8988T (cell line): Measurements from ENCODE around the gene SIPA1L3.
"Not testable (repeated sequence)": the region's sequence is repeated elsewhere in the genome, so short reads cannot be mapped to it uniquely, and the experiment has no call there.

Experiments used
- DNase-seq: peaks from one replicate; pipeline ENCODE4 v3.0.0; 2011

SIPA1L3 gene

DNA sequence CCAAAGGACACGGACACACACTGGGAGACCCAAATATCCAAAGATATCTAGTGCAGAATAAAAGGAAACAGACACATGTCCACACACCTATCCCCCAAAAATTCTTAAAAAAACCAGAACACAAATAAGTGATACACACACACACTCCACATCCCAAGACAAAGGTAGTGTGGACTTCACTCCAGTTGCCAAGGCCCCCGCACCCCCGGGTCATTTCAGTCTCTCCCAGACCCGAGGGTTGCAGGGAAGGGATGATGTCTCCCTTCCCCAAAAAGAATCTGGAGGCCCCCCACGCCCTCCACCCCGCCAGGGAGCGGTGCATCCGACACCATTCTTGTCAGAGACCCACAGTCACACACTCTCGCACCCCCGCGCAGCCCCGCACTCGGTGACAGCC, 316.6 kb downstream of the SIPA1L3 start:
- DNase-seq = no peak

DNA sequence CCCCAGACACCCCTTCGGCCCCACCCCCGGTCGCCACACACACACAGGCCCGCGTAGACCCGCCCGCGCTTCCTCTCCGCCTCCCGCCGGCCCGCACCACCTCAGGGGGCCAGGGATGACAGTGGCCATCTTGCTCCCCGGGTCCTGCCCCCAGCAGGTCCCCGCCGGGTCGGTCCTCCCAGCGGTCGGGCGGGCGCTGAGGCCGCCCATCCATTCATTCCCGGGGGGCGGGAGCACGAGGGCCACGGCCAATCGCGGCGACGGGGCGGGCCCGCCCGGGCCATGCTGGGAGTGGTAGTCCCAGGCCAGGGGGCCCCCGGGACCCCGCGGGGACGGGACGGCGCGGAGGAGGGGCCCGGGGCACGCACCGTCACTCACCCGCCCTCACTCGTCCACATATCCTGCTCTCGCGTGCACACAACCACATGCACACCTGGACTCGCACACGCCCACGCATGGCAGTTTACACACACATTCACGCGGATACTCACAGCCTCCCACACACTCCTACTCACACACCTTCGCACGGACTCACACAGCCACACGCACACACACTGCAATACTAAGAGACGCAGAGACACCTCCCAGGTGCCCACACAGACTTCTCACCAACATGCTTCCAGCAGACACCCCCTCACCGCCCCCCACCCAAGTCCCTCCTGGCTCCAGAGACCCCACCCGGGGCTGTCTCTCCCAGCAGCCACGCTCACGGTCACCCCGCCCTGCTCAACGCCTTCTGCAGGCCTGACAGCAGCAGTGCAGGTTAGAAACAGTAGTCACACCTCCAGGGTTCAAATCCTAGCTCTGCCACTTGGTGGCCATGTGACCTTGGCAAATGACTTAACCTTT, 317.2 kb downstream of the SIPA1L3 start, which contains the start of gene DPF1:
DPF1 (minus strand) TSS at position 209 of the 849 bp plus-strand sequence; CDS start at position 129, 80 bp downstream.
- peak; percentile 100 for DNase-seq

DNA sequence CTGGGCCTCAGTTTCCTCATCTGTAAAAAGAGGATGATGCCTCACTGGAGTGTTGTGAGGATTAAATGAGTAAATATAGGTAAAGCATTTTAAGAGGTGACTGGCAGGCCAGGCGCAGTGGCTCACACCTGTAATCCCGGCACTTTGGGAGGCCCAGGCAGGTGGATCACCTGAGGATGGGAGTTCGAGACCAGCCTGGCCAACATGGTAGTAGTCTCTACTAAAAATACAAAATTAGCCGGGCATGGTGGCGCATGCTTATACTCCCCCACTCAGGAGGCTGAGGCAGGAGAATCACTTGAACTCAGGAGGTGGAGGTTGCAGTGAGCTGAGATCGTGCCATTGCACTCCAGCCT, 317.8 kb downstream of the SIPA1L3 start:
- DNase-seq = not testable (repeated sequence)

DNA sequence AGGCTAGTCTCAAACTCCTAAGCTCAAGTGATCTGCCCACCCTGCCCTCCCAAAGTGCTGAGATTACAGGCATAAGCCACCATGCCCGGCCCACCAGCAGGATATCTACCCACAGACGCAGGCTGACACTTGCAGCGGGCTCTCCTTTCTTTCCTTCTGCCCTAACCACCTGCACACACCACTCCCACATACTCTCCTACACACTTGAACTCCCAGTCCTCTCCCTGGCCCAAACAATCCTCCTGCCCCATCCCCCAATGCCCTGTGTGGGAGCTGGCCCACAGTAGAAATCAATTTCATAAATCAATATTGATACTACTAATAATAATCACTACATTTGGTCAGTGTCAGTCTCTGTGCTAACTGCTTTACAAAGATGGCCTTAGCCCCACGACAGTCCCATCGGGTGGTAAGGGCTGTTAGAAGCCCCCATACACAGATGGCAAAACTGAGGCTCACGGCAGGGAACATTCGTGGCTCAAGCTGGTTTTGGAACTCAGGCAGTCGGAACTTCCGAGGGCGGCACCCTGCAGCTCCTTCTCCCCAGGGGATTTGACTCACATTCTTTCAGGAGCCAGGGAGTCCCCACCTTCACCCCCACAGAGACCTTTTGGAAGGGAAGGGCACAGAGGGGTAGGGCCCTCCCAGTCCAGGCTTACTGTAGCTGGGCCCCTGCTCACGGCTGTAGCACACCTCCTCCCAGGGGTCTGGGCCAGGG, 320.4 kb downstream of the SIPA1L3 start:
- DNase-seq = peak; percentile 46

DNA sequence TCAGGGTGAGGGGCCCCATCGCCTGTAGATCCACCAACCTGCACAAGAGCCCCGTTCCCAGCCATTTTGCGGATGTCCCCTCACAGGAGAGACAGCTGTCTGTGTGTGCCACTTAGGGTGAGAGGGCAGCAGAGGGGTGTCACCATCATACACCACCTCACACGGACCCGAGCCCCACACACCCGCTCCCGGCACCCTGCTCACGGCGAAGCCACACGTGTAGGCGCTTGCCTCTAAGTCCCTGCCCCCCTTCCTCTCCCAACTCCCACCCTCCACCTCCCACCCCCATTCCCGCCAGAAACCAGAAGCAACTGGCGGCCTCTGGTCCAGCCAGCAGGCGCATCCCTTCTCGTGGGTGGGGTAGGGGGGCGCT, 321.0 kb downstream of the SIPA1L3 start:
- peak; percentile 53 for DNase-seq

DNA sequence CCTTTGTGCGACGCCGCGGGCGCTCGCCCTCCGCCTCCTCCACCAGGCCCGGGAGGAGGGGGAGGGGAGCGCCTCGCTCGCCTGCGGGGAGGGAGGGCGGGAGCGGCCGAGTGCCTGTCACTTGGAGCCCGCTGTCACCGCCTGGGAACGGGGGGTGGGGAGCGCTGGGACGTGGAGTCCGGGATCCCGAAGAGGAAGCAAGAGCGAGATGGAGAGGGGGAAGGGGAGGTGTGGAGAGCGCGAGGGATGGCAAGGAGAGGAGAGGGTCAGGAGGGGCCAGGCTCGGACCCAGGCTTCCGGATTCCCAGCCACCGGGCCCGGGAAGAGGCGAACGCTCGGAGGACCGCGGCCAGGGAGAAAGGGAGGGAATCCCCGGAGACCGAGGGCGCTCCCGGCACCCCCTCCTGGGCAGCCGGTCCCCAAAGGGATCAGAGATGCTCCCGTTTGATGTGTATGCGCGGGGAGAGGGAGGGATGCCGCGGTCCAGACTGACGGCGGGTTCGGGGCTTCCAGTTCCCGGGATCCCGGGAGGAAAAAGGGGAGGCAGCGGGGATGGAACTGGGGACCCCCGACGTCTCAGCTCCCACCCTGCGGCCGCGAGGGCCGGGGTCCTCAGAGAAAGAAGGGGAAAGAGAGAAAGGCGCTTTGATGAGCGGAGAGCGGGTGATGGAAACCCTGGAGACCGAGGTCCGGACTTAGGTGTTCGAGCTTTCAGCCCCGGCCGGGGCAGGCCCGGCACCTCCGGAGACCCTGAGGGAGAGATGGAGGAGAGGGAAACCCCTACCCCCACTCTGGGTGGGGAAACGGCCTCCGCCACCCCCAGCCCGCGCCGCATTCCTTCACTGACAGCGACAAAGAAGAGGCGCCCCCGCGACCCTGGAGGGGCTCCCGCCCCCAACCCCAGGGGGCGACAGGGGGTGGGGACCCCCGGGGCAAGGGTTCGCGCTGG, 321.8 kb downstream of the SIPA1L3 start:
- DNase-seq = peak; percentile 91

DNA sequence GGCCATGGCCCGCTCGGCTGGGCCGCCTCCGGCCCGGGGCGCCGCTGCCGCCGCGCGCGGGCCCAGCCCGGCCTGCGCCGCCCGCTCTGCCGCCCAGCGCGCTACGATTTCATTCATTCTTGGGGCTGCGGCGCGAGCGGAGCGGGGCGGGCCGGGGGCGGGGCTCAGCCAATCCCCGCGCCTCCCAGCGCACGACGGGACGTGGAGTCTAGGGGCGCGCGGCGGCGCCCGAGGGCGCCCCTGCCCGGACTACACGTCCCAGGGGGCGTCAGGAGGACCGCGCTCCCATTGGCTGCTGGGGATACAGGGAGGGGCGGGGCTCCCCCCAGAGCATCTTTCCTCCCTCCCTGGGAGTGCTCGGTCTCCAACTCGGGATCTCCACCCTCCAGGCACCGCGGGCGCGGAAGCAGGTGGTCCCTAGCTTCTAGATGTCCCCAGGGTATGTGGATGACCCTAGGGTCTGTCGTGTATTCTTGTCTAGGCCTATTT, 322.6 kb downstream of the SIPA1L3 start:
- peak; percentile 100 for DNase-seq

DNA sequence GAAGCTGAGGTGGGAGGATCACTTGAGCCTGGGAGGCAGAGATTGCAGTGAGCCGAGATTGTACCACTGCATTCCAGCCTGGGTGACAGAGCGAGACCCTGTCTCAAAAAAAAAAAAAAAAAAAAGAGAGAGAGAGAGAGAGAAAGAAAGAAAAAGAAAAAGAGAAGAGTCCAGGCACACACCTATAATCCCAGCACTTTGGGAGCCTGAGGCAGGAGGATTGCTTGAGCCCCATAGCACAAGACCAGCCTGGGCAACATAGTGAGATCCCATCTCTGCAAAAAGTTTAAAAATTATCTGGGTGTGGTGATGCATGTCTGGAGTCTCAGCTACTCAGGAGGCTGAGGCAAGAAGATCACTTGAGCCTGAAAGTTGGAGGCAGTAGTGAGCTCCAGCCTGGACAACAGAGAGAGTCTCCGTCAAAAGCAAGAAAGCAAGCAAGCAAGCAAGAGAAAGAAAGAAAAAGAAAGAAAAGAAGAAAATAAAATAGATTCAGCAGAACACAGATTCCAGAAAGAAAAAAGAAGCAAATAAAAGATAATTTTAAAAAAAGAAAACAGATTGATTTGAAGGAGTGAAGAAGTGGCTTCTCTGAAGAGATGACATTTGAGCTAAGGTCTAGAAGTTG, 323.6 kb downstream of the SIPA1L3 start:
- not testable (repeated sequence) for DNase-seq

DNA sequence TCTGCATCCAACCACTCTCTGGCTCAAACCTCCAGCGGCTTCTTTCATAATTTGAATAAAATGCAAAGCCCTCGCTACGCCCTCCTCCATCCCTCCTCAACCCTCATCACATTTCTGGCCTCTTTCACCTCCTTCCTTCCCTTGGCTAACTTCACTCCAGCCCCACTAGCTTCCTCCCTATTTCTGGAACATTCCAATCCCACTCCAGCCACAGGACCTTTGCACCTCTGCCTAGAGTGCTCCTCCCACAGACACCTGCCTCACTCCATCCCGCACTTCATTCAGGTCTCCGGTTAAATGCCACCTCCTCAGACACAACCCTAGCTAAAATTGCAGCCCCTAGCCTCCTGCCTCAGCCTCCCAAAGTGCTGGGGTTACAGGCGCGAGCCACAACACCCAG, 324.9 kb downstream of the SIPA1L3 start:
- DNase-seq = no peak

DNA sequence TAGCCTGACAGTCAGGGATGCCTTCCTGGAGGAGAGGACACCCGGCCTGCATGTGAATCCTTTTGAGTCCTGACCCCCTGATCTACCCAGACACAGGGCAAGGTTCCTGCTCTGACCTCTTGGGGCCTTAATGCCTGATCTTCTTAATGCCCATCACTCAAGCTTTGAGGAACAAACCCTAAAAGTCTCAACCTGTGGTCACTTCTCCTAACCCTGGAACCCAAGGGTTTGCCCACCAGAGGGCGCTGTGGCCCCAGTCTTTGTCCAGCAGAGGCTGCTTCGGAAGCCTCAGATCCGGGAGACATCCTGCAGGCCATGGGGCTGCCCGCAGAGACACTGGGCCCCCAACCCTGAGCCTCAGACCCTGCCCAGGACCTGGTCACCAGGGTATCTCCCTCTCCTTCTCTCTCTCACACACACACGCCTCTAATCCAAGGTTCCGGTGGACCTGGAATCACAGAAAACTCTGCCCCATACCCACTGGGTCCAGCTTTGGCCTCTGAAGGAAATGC, 326.8 kb downstream of the SIPA1L3 start:
- DNase-seq = peak; percentile 97

DNA sequence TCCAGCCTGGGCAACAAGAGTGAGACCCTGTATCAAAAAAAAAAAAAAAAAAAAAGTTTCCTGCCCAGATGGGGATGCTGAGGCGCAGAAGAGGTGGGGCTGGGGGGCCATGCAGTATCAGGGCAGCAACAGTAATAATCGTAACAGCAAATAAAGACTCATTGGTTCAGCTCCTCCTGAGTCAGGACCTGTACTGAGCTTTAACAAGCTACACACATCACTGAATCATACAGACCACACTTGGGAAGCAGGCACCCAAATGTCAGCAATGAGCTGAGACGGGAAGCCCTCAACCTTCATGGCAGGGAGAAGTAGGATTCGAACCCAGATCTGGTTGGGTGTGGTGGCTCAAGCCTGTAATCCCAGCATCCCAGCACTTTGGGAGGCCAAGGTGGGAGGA, 327.6 kb downstream of the SIPA1L3 start:
- DNase-seq = no peak

DNA sequence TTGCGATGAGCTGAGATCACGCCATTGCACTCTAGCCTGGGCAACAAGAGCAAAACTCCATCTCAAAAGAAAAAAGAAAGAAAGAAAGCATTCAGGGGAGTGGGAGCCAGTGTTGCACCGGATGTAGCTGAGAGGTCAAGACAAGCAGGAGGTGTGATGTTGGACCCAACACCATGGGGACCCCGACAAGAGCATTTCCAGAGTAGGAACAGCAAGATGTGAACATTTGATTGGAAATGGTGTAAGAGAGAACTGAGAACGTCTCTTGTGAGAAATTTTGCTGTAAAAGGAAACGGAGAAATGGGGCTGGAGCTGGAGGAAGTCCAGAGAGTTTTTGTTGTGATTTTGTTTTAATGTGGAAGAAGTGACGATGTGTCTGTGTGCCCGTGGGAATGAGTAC, 332.8 kb downstream of the SIPA1L3 start:
- DNase-seq = no peak

DNA sequence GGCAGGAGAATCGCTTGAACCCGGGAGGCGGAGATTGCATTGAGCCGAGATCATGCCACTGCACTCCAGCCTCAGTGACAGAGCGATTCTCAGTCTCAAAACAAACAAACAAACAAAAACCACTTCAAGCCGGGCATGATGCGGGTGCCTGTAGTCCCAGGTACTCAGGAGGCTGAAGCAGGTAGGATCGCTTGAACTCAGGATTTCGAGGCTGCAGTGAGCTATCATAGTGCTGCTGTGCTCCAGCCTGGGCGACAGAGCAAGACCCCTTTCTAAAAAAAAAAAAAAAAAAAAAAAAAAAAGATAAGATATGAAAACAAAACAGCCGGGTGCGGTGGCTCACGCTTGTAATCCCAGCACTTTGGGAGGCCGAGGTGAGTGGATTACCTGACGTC, 336.3 kb downstream of the SIPA1L3 start:
- DNase-seq = no peak

DNA sequence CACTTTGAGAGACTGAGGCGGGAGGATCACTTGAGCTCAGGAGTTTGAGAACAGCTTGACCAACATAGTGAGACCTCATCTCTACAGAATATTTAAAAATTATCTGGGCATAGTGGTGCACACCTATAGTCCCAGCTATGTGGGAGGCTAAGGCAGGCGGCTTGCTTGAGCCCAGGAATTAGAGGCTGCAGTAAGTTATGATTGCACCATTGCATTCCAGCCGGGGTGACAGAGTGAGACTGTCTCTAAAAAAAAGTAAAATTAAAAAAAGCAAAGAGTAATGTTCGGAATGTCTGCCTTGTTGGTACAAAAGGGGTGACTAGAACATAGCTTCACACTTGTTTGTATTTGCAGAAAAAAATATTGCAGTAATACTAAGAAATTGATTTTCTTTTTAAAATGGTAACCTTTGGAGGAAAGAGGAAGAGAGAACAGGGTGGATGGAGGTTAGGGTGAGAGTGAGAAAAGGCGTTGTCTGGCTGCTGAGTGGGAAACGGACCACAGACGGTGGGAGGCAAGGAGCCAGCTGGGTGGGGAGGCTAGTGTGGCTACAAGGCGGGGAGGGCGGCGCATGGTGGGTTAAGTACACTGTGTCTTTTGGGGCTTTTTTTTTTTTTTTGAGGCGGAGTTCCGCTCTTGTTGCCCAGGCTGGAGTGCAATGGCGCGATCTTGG, 339.0 kb downstream of the SIPA1L3 start:
- DNase-seq = no peak

DNA sequence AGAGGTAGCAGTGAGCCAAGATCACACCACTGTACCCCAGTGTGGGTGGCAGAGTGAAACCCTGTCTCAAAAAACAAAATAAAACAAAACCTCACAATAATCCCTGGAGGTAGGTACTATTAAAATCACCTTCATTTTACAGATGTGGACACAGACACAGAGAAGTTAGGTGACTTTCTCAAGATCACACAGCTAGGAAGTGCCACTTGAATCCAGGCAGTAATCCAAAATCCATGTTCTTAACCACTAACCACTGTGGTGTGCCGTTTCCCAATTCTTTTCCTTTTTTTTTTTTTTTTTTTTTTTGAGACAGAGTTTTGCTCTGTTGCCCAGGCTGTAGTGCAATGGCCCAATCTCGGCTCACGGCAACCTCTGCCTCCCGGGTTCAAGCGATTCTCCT, 340.1 kb downstream of the SIPA1L3 start:
- no peak for DNase-seq

DNA sequence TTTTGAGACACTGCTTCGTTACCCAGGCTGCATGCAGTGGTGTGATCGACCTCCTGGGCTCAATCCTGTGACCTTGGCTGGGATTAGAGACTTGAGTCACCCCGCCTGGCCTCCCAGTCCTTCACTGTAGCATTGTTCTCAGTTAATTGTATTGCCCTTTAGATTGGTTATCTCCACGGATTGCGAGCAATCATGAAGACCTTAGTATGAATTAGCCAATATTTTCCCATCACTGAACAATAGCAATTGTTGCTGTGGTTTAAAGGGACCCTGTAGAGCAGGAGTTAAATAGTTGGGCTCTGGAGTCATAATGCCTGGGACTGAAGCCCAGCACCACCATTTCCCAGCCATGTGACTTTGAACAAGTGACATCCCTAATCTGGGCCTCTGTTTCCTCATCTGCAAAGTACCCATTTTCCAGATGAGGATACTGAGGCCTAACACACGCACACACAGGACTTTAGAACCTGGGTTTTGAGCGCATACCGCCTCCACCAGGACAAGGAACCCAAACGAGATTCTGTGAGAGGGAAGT, 340.8 kb downstream of the SIPA1L3 start:
- no peak for DNase-seq

DNA sequence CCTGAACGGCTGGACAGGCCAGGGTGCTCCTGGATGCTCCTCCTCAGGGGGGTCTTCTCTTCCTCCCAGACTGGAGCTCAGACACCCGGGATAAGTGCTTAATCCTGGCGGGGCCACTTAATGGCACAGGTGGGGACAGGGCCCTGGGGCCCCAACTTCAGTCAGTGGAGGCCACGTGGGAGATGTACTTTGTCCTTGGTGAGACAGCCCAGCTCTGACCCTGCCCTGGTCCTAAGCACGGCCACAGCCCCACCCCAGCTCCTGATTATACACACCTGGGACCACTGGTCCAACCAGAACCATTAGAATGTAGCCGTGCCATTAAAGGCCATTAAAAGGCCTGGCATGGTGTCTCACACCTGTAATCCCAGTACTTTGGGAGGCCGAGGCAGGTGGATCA, 341.4 kb downstream of the SIPA1L3 start:
- no peak for DNase-seq

DNA sequence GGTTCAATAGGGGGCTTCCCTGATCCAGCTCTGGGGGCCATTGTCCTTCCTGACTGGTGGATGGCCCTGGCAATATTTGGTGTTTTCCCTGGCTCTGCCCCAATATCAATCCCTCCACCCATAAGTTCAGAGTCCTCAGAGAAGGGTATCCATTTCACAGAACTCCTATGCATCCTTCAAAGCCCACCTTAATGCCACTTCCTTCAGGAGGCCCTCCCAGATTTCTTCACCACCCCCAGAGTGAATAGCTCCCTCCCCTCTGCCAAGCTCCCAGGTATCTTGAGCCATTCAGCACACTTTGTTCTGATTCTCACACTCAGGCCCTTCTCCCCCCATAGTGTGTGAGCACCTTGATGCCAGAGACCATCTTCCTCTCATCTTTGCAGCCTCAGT, 343.4 kb downstream of the SIPA1L3 start:
- DNase-seq = no peak

DNA sequence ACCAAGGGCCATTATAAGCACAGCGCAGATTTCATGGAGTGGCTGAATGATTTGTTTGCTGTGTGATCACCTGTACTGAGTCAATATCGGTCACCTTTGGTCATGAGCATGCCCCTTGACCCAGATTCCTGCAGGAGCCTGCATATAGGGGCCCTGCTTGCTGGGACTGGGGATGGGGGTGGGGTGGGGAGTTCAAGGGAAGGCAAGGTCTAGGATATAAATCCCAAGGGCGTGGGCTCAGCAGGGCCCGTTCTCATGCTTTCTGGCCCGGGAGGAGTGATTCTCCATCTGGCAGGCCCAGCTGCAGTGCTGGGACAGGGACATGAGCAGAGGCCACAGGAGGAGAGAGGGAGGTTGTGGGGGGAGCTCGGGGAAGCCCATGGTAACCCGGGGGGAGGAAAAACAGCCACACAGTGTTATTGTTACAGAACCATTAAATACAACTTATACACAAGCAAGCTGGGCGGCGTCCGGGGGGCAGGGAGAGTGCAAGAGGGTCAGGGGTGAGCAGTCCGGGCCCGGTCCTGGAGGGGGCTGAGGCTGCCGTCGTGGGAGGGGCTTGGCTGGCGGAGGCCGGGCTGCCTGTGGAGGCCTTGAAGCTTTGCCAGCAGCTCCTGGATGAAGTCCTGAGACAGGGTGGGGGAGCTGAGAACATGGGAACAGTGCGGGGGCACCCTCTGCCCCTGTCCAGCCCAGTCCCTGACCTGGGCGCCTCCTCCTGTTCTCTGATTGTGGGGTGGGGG, 344.0 kb downstream of the SIPA1L3 start:
- DNase-seq = no peak

DNA sequence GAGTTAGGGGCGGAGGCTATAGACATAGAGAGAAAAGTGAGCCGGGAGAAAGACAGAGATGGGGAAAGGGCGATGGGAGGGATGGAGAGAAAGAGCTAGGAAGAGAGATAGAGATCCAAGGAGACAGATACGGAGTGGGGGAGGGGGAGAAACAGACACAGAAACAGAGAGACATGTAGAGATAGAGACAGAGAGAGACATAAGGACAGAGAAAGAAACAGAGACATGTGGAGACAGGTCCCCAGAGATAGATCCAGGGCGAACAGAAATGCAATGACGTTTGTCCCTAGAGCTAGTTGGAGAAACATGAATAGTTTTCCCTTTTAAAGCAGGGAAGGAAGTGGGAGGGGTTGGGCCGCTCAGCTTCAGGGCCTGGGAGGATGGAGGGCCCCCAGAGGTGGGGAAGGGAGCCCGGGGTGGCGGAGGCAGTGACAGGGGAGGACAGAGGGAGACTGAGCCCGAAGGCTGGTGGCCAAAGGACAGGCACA, 344.6 kb downstream of the SIPA1L3 start:
- no peak for DNase-seq

DNA sequence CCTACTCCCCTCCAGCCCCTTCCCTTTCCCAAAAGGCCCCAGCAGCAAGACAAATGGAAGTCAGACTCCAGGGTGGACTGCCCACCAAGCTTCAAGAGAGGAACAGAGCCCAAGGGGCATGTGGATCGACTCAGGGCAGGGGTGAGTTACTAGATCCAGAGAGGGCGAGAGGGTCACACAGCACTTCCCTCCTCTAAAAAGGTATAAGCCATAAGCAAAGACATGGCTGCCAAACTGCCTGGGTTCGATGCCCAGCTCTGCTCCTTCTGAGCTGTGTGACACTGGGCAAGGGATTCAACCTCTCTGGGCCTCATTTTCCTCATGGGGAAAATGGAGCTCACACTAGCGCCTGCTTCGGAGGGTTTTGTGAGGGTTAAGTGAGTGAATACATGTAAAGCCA, 345.4 kb downstream of the SIPA1L3 start:
- DNase-seq = no peak
